Esophagus muscularis mucosa (tissue), 4 donors: ENCODE measurements around the gene B4GALNT1.

Experiments used
- EP300 ChIP-seq: sonication (generic); formaldehyde crosslinking; IDR thresholded peaks from one replicate; pipeline ENCODE4 v1.6.1; 2017; ENCODE audit warnings: antibody characterized with exemption
- POLR2A ChIP-seq: fragments of 450-650 bp; IDR thresholded peaks from one replicate; pipeline ENCODE4 v1.6.1; 2017; ENCODE audit warnings: antibody characterized with exemption, moderate library complexity, mild to moderate bottlenecking, low read depth
- TF ChIP-seq, protein P1 (sequence below), 3 experiments: fragments of 200-600 bp in 2 of 3; fragments of 450-650 bp in 1 of 3; sonication (generic) in 2 of 3; IDR thresholded peaks; one replicate each; pipeline ENCODE4 v1.5.1; 2017 to 2019; ENCODE audit warnings: antibody characterized with exemption in 3 of 3, mild to moderate bottlenecking in 2 of 3, moderate library complexity in 1 of 3

DNA sequence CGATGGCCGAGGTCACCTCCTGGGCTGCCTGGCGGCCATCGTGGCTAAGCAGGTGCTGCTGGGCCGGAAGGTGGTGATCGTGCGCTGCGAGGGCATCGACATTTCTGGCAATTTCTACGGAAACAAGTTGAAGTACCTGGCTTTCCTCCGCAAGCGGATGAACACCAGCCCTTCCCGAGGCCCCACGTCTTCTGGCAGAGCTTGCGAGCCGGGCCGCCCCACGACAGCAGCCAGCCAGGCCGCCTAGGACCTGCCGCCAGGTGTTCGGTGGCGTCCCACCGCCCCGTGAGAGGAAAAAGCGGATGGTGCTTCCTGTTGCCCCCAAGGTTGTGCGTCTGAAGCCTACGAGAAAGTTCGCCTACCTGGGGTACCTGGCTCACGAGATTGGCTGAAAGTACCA lies 41.7 kb upstream of the B4GALNT1 start:
- TF ChIP-seq, protein P1, sequence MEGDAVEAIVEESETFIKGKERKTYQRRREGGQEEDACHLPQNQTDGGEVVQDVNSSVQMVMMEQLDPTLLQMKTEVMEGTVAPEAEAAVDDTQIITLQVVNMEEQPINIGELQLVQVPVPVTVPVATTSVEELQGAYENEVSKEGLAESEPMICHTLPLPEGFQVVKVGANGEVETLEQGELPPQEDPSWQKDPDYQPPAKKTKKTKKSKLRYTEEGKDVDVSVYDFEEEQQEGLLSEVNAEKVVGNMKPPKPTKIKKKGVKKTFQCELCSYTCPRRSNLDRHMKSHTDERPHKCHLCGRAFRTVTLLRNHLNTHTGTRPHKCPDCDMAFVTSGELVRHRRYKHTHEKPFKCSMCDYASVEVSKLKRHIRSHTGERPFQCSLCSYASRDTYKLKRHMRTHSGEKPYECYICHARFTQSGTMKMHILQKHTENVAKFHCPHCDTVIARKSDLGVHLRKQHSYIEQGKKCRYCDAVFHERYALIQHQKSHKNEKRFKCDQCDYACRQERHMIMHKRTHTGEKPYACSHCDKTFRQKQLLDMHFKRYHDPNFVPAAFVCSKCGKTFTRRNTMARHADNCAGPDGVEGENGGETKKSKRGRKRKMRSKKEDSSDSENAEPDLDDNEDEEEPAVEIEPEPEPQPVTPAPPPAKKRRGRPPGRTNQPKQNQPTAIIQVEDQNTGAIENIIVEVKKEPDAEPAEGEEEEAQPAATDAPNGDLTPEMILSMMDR (IDR thresholded peaks at IDR 0.05) = no peak
- TF ChIP-seq EP300 (no peak), POLR2A (no peak)
